NCI-H146 (cell line): ENCODE results near the gene KIF5C.

Experiments
- DNase-seq: peaks from one replicate; lab custom pipeline; 2025; lab: John Stamatoyannopoulos, UW

KIF5C gene

GRCh38 chr2:149041482-149041881 lies 166.5 kb downstream of the KIF5C start:
- DNase-seq: no peak

GRCh38 chr2:149042881-149043280 lies 167.9 kb downstream of the KIF5C start:
- DNase-seq: no peak

GRCh38 chr2:149044500-149044899 lies 169.5 kb downstream of the KIF5C start:
- no peak for DNase-seq

DNA sequence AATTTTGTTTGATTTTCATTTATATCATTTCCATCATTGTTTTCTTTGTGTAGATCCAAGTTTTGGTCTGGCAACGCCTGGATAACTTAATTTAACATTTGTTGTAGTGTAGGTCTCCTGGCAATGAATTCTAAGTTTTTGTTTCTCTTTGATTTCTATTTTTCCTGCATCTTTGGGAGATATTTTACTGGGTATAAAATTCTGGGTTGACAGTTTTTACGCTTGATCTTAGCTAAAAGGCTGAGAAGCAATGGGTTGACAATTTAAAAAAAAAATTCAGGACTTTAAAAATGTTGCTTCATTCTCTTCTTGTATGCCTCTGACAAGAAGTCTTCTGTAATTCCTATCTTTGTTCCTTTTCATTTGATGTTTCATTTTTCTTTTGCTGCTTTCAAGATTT lies 172.1 kb downstream of the KIF5C start:
- DNase-seq: no peak

DNA sequence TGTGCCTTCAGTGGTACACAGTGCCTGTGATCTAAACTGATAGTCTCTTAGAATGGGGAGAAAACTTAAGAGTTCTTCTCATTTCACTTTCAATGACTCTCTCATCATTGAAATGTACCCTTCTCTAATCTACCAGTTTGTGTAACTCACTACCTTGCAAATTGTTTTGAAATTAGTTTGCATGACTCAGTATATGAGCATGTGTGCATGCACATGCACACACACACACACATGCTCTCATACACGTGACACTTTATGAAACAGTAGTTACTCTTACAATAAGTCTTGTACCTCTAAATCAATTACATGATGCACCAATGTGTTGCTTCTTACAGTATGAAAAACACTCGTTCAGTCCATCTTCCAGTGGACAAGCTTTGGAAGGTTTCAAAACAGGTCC lies 174.1 kb downstream of the KIF5C start:
- DNase-seq: no peak

DNA sequence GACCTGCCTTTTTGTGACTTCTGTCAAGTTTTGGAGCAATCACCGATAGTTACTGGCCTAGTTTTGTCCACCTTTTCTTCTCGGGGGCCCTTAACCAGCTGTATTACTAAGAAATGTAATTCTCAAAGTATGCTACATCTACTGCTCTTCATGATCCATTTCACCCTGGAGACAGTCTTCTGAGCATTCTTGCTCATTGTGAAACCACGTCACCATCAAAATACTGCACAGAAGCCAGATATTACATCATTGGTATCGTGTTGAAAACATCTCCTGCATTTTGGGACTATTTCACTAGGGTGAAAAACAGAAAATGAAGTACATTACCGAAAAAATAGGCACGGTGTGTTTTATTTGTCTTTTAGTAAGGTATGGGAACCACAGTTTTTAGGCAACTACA lies 175.2 kb downstream of the KIF5C start:
- no peak for DNase-seq

DNA sequence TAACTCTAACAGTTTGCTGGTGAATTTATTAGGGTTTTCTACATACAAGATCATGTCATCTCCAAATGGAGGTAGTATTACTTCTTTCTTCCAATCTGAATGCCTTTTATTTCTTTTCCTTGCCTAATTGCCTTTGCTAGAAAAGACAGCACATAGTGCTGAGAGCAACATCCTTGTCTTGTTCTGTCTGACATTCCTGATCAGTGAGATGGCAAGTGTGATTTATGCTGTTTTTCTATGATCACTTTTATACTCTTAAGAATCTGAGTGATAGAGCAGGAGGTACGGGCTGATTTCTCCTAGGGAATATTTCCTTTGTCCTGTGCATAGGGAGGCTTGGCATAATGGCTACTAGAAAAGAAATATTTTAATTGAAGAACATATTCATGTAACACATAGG lies 180.7 kb downstream of the KIF5C start:
- no peak for DNase-seq

DNA sequence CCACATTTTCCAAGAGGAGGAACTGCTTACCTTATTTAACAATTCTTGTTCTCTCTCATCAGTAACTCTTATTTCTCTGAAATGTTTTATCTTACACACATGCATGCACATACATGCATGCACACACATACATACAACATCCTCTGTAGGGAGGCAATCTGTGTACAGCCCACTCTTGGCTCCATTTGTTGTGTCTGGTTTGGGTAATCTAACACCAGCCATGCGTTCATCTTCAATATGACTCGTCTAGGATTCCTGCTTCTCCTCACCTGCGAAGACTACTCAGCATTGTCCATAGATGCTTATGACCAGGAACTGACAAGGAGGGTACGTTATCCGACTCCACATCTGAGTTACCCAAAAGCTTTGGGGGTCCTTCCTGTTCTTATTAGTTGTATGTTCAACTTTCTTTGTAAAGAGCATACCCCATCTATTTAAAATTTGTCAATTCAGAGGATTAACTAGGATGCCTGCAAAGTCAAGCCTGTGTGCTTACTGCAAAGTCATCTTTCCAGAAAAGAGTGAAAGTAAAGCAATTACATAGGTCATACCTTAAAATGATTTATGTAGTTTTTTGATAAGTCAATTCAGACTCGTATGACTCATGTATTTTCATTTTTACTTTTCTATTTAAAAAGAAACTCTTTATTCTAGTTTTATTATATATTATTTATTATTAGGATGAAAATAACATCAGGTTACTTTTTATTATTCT lies 181.7 kb downstream of the KIF5C start:
- no peak for DNase-seq

DNA sequence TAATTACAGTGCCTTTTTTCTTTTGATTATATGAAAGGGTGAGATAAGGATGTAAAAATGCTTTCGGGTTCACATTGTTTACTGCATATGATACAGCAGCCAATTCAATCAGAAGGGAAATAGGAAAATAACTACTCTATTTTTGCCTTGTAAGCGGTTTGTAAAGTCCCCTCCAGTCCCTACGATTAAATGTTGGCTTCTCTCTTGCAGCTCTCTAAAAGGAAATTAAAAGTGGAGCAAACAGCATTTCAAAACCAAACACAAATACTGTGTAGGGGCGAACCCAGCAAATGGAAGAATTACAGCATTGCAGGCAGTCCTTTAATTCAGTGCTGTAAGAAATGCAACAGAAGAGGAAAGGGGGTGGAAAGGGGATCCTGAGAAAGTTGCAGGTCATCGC lies 182.4 kb downstream of the KIF5C start:
- DNase-seq: no peak

DNA sequence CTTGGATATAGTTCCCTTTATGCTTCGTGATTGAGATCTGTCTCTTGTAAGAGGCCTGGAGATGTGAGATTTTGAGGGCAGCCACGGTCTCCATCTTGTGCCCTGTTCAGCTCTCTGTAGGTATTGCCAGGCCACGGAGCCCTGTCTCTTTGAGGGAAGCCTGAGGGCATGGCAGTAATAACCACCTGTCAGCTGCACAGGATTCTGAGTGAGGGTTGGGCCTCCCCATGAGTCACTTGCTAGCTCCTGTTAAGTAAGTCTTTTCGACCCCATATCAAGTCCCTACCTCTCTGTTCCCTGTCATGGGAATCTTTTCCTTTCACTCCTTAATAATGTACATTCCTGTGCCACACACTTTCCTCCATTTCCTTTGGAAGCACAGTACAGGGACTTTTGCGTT lies 183.9 kb downstream of the KIF5C start:
- DNase-seq: no peak

DNA sequence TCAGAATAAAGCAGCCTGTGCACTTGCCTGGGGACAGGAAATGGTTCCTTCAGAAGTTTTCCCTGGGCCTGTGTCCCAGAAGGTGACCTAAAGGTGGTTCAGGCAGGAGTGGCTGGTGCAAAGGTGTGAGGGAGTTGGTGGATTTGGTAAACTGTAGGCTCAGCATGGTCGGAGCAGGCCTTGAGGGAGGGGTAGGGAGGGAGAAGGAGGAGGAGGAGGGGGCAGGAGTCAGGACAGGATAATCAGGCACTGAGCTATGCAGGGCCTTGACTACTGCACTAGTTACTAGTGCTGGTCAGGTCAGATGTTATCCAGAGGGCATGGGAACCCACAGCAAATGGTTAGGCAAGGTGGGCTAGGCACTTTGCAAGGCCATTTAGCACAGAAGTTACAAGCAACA lies 184.8 kb downstream of the KIF5C start:
- no peak for DNase-seq

- no peak for DNase-seq
These were observed 186.2 kb downstream of the KIF5C start for GRCh38 chr2:149061133-149061745.

GRCh38 chr2:149062531-149062930 lies 187.5 kb downstream of the KIF5C start:
- no peak for DNase-seq

- no peak for DNase-seq
These were observed 188.2 kb downstream of the KIF5C start for GRCh38 chr2:149063177-149063576.

DNA sequence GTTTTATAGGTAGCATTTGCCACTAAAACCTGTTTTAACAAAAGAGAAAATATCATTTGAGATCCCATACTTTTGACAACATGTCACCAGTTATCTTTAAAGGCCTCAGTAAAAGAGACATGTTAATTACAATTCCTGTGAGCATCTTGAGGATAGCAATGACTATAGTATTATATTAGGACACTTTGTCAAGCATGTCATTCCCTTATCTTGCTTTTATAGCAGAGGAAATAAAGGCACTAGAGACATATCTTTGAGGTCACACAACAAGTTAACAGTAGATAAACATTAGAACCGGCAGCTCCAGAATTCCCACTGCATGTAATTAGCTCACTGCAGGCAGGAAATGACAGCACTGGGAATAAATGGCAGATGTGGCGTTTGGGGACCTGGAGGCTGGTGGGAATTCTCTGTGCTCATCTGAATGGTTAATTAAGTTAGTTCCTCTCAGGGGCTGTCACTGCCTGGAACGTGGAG lies 189.4 kb downstream of the KIF5C start:
- no peak for DNase-seq

- no peak for DNase-seq
These were observed 190.0 kb downstream of the KIF5C start for GRCh38 chr2:149064856-149065630.

GRCh38 chr2:149068225-149068995 lies 193.4 kb downstream of the KIF5C start:
- no peak for DNase-seq

- DNase-seq: no peak
These were observed 194.2 kb downstream of the KIF5C start for GRCh38 chr2:149068996-149069888.

GRCh38 chr2:149070681-149071320 lies 195.8 kb downstream of the KIF5C start:
- DNase-seq: peak; percentile 84

DNA sequence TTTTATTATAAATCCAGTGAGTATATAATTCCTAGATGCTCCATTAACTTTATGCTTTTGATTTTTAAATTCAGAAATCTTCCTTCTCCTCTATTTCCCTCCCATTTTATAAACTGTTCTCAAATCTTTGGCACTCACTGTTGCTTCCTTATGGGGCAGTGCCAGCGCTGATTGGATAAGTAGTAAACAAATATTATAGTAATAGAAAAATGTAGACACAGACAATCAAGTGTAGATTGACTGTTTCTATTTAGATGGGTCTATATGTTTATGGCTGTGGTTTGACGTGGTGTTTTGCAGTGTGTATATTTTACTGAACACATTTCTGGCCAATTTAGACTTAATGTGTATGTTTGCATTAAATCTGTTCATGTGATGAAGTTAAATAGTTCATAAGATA lies 200.1 kb downstream of the KIF5C start:
- no peak for DNase-seq

DNA sequence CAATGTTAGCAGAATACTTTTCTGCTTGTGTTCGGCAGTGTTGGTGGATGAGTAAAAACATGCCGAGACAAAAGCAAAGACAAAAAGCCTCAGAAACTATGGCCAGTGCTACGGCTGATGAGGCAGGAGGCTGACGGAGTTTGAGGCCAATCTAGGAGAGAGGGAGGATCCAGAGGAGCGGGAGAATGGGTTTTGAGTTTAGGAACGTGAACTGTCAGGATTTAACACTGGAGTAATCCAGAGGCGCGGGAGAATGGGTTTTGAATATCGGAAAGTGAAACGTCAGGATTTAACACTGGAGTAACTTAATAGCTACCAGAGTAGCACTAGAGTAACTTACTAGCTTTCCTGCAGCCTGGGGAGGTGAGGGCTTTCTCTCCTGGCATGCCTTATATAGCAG lies 200.8 kb downstream of the KIF5C start:
- no peak for DNase-seq
